HG03064 (cell line): ENCODE measurements around the gene APBB3.
A peak's percentile ranks its signal among the peaks of the same experiment; 100 is the strongest.
"Not testable (repeated sequence)": the region's sequence is repeated elsewhere in the genome, so short reads cannot be mapped to it uniquely, and the experiment has no call there.

Source experiments
- ATAC-seq: cut with Tn5 transposase; IDR thresholded peaks from one replicate; pipeline ENCODE4 v1.9.1; 2021; ENCODE audit warnings: low read depth; ENCODE audit not compliant: unreplicated experiment

The APBB3 gene

DNA sequence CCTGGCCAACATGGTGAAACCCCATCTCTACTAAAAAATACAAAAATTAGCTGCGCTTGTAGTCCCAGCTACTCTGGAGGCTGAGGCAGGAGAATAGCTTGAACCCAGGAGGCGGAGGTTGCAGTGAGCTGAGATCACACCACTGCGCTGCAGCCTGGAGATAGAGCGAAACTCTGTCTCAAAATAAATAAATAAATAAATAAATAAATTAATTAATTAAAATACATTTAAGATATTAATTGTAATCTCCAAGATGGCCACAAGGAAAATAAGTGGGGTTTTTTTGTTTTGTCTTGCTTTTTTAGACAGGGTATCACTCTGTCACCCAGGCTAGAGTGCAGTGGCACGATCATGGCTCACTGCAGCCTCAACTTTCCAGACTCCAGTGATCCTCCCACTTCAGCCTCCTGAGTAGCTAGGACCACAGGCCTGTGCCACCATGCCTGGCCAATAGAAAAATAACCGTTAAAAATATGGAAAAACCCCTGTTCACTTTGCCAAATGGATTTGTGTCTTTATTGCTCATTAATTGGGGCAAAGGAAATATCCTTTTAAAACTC lies 14.9 kb upstream of the APBB3 start:
- ATAC-seq, result not testable (repeated sequence)

GRCh38 chr5:140576776-140577201 lies 12.4 kb upstream of the APBB3 start:
- no peak for ATAC-seq

DNA sequence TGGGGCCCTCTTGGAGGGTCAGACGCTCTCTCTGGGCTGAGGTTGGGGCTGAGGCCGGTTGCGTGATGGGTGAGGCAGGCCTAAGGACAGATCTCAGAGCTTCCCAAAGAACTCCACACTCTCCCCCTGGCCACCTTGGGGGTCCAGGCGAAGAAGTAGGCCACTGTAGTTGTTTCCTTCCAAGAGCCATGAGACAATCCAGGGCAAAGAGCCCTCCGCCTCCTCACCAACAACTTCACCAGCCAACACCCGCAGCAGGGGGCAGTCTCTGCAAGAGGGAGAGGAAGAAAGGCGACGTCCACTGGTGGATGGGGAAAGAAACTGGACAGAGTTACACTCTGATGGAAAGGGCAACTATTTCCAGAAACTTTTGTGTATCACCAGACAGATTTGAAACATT lies 10.9 kb upstream of the APBB3 start:
- no peak for ATAC-seq

- ATAC-seq, result no peak
Observed at GRCh38 chr5:140574165-140574564, 9.8 kb upstream of the APBB3 start.

DNA sequence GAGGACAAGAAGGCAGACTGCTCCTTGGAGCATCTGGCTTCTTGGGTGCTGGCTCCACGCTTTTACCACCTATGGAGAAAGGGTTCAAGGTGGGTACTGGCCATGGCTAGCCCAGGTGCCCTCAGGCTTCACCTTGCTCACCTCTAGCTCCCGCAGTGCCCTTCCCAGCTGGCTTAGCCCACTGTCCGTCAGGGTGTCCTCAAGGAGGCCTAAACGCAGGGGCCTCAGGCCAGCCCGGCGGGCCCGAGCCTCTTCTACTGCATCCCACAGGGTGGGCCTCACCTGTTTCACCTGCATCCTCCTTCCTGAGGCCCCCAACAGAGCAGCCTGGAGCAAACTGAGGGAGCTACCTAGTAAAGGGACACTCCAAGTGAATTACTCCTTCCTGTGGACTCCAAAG lies 9.3 kb upstream of the APBB3 start:
- no peak for ATAC-seq

DNA sequence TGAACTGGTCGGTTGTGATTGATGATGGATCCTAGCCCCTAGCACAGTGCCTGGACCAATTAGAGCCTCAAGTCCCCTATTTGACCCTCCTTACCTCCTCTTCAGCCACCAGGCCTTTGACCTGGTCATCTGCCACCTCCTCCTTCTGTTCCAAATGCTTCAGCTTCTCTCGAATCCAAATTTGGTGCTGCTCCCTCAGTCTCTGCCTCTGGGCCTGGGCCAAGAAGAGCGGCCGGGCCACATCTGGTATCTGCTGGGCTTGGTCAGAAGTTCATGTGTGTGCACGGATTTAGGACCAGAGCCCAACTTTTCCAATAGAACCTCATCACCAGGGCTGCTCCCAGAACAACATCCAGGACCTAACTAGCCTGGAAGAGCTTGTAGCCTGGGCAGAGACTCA lies 6.7 kb upstream of the APBB3 start:
- ATAC-seq, result no peak

- no peak for ATAC-seq
Observed at GRCh38 chr5:140570488-140570887, 6.1 kb upstream of the APBB3 start.

DNA sequence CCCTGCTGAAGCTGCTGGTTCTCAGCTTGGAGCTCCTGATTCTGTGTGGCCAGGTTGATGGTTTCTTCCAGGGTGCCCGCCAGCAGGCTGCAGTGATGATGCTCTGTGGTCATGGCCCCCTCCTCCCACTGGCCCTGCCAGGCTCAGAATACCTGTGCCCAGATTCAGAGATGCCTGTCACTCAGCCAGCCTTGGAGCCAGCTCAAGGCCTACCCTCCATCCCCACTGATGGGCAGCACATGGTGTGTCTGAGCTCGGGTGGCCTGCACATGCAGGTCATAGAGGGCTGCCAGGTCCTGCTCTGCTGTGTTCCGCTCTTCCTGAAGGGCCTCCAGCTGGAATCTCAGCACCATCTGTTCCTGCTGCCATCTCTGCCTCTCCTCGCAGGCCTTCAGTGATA lies 5.7 kb upstream of the APBB3 start:
- ATAC-seq, result no peak

DNA sequence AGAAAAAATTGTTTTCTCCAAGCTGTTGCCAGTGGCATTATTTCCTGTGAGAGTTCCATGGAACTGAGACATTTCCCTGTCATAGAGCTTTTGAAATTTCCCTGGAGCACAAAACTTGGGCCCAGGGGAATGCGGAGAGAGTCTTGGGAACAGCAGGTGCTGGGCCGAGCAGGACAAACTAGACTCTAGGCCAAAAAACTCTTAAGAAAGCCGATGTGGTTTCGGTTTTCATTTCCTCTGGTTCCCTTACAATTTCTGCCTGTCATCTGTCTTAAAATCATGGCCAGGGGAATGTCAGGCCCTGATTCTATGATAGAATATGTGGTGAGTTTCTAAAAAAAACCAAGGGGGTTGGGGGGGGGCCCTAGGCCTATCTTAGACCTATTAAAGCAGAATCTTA lies 4.8 kb upstream of the APBB3 start:
- ATAC-seq, result no peak

GRCh38 chr5:140568443-140569063 lies 4.2 kb upstream of the APBB3 start:
- no peak for ATAC-seq

DNA sequence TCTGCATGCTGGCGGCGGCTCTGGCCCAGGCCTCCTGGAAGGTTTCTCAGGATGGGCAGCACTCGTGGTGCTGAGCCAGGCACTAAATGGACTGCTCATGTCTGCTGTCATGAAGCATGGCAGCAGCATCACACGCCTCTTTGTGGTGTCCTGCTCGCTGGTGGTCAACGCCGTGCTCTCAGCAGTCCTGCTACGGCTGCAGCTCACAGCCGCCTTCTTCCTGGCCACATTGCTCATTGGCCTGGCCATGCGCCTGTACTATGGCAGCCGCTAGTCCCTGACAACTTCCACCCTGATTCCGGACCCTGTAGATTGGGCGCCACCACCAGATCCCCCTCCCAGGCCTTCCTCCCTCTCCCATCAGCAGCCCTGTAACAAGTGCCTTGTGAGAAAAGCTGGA lies 3.5 kb upstream of the APBB3 start:
- no peak for ATAC-seq

GRCh38 chr5:140567136-140567818 lies 2.9 kb upstream of the APBB3 start:
- no peak for ATAC-seq

GRCh38 chr5:140566665-140567064 lies 2.3 kb upstream of the APBB3 start:
- no peak for ATAC-seq

DNA sequence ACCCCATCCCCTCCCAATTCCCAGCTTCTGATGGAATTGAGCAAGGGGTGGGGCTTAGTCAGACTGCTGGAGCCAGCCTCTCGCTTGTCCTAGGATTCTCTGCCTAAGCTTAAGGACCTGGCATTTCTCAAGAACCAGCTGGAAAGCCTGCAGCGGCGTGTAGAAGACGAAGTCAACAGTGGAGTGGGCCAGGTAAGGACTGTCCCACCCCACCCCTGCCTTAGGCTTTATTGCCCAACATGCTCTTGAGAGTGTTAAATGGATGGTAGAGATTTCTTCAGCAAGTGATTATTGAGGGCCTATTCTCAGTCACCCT lies 1.3 kb upstream of the APBB3 start:
- no peak for ATAC-seq

- ATAC-seq, result peak; percentile 8
Observed at GRCh38 chr5:140565024-140565779, 804 bp upstream of the APBB3 start.

DNA sequence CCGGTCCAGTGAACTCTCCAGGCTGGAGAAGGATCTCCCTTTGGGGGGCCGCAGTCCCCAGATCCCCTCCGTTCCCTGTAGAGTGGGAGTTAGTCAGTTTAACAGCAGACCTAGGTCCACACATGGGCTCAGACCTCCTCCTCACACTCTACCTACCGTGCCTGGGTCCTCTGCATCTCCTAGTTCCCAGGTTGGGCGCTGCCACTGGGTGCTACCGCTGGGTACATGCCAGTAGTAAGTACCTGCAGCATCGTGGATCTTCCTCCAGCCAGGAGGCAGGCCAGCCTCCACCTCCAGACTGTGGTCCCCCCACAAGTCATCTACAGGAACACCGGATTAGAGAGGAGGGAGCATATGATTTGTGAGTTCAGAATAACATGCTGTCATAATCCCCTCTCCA lies 802 bp downstream of the APBB3 start:
- no peak for ATAC-seq

DNA sequence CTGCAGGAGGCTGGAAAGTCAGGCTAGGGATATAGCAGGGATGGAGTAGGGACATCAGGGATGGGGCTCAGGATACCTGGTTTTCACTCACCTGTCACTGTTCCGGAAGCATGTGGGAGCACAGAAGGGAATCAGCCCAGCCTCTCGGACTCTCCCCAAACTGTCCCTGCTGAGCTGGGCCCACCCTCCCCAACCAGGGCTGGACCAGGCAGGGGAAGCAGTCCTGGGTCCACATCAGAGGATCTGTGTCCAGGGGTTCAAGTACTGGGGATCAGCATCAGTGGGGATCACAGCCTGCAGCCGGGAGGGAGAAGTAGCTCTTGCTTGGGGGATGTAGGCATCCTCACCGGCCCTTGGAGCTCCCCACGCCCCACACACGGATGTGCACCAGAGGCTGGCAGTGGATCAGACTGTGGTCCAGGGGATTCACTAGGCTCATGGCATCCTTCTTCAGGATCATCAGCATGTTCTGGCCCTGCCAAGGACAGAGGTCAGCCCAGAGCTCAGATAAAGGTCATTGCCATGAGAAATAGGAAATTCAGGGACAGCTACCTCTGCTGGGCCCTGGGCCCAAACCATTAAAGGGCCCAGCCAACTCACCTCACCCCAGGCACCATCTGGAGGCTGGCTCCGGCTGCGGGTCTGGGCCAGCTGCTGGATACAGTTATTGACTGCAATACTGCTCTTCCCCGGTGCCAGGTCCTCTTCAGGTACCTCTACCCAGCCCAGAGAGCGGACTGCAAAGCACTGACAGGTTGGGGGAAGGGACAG lies 2.5 kb downstream of the APBB3 start:
- no peak for ATAC-seq

- no peak for ATAC-seq
Observed at GRCh38 chr5:140560227-140560626, 4.2 kb downstream of the APBB3 start.

- no peak for ATAC-seq
Observed at GRCh38 chr5:140558542-140558941, 5.9 kb downstream of the APBB3 start.

DNA sequence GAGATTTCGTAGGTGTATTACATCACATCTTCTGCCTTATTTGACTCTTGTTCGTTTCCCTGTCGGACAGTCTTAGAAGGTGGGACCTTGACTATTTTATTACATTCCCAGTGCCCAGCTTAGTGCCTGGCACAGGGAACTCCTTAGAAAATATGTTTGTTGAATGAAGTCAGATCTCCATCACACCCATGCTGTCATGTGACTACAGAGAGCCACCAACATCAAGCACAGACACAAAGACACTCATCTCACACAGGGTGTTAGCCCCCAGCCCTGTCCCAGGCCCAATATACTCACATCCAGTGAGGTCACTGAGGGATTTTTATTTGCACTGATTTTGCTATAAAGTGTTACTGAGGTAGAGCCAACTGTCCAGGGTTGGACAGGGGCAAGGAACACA lies 6.4 kb downstream of the APBB3 start:
- ATAC-seq, result no peak
